GM18867 (cell line): ENCODE data around the gene CBL.

Experiments used
- ATAC-seq: cut with Tn5 transposase; IDR thresholded peaks from one replicate; pipeline ENCODE4 v1.9.1; 2021; ENCODE audit warnings: mild to moderate bottlenecking, moderate library complexity; ENCODE audit not compliant: unreplicated experiment

The CBL gene

GRCh38 chr11:119263352-119263940 lies 57.3 kb downstream of the CBL start:
- ATAC-seq, result no peak

GRCh38 chr11:119266063-119266462 lies 59.9 kb downstream of the CBL start:
- ATAC-seq, result no peak

GRCh38 chr11:119266517-119267255 lies 60.5 kb downstream of the CBL start:
- no peak for ATAC-seq

GRCh38 chr11:119267645-119268044 lies 61.5 kb downstream of the CBL start:
- ATAC-seq, result no peak

- ATAC-seq, result no peak
Measured at GRCh38 chr11:119273721-119274120, 67.6 kb downstream of the CBL start.

- no peak for ATAC-seq
Measured at GRCh38 chr11:119277660-119278059, 71.5 kb downstream of the CBL start.

- no peak for ATAC-seq
Measured at GRCh38 chr11:119282495-119282894, 76.4 kb downstream of the CBL start.

- ATAC-seq, result no peak
Measured at GRCh38 chr11:119284344-119285157, 78.4 kb downstream of the CBL start.

GRCh38 chr11:119285431-119285830 lies 79.3 kb downstream of the CBL start:
- ATAC-seq, result no peak

- ATAC-seq, result no peak
Measured at GRCh38 chr11:119288219-119288618, 82.1 kb downstream of the CBL start.

- no peak for ATAC-seq
Measured at GRCh38 chr11:119290894-119291497, 84.9 kb downstream of the CBL start.

- no peak for ATAC-seq
Measured at GRCh38 chr11:119293461-119293860, 87.3 kb downstream of the CBL start.

- no peak for ATAC-seq
Measured at GRCh38 chr11:119295178-119295577, 89.0 kb downstream of the CBL start.

GRCh38 chr11:119297938-119298337 lies 91.8 kb downstream of the CBL start:
- ATAC-seq, result no peak

- ATAC-seq, result no peak
Measured at GRCh38 chr11:119298726-119299125, 92.6 kb downstream of the CBL start.

GRCh38 chr11:119299416-119299815 lies 93.3 kb downstream of the CBL start:
- ATAC-seq, result no peak

GRCh38 chr11:119300198-119300964 lies 94.2 kb downstream of the CBL start:
- no peak for ATAC-seq

- no peak for ATAC-seq
Measured at GRCh38 chr11:119303227-119303718, 97.1 kb downstream of the CBL start.

GRCh38 chr11:119305556-119306372 lies 99.6 kb downstream of the CBL start:
- ATAC-seq, result no peak
